ENCODE data around the gene GRK4. TPM values are rescaled to one million over a fixed set of nuclear protein-coding genes. Genes with fewer than 3 reads are reported as not detected.

Gene GRK4
- total RNA-seq, 1 donor from 2014 or later, result 3.5 TPM

DNA sequence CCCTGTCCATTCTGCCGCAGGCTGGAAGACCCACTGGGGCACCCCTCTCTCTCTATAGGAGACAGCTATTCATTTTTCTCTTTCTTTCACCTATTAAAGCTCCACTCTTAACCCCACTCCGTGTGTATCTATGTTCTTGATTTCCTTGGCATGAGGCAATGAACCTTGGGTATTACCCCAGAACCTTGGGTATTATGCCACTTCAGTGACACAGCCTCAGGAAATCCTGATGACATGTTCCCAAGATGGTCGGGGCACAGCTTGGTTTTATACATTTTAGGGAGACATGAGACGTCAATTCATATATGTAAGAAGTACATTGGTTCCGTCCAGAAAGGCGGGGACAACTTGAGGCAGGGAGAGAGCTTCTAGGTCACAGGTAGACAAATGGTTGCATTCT, 97.6 kb downstream of the GRK4 start:
- intact Hi-C loops (cut with micrococcal nuclease), result no loop called here

DNA sequence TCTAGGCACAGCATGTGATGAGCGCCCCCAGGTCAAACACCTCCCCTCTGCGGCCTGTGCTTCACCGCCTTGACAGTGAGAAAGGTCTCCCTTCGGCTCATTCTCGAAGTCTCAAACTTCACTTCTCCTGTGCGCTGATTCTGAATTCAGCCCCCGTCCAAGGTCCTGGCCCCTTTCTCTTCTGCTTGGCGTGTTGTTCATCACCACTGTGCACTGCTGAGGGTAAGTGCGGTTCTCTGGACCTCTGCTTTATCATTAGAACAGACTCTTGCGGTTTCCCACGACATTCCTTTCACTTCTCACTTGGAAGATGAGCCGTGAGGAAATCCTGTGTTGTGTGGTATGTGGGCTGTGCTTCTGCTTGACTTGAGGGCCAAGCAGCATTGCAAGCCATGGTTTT, 99.1 kb downstream of the GRK4 start:
- intact Hi-C loops (cut with micrococcal nuclease), result no loop called here

DNA sequence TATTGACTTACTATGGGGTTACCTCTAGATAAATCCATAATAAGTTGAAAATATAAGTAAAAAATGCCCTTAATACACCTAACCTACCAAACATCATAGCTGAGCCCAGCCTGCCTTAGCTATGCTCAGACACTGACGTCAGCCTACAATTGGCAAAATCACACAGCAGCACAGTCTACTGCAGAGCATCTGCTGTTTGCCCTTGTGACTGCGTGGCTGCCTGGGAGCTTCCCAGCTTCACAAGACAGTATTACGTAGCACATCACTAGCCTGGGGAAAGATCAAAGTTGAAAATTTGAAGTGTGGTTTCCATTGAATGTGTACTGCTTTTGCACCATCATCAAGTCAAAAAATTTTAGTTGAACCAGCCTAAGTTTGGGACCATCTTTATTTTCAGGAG, 102.2 kb downstream of the GRK4 start:
- intact Hi-C loops (cut with micrococcal nuclease), result no loop called here

DNA sequence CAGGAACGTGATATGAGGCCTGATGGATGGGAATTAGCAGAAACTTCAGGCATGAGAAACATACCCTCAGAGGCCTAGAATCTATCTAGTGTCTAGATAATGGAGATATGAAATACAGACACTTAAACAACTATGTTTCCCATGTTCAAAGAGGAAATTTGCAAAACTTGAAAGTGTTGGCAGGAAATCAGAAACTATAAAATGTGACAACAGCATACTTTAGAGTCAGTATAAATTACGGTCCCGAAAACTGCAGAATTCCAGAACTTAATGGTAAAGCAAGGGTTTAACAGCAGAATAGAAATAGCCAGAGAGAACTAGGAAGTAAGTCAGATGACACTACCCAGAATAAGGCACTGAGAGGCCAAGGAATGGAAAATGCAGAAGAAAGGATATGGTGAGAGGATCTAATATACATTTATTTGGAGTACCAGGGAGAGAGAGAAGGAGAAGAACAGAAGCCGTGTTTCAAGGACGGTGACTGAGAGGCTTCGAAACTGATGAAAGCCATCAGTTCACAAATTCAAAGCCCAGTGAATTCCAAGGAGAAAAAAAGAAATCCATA, 103.5 kb downstream of the GRK4 start:
- intact Hi-C loops (cut with micrococcal nuclease), result no loop called here

DNA sequence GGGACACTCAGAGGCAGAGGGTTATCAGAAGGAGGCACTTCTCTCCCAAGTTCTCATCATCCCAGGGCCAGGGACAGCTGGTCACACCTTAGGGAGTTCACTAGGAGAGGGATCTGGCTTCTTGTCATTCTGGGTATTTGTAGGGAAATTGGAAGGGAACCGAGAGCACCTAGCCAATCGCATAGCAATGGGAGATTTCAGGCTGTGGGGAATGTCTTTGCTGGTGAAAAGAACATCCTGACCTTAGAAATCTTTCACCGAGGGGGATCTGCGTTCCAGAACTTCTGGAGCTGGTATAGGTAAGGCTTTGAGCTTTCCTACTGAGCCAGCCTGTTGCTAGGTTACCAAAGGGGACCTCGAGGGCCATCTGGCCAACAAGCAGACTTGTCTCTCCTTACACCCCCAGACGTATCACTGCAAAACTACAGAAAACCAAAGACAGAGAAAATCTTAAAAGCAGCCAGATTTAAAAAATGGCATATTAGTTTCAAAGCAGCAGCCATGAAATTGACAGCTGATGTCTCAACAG, 104.2 kb downstream of the GRK4 start:
- intact Hi-C loops (cut with micrococcal nuclease), result no loop called here

DNA sequence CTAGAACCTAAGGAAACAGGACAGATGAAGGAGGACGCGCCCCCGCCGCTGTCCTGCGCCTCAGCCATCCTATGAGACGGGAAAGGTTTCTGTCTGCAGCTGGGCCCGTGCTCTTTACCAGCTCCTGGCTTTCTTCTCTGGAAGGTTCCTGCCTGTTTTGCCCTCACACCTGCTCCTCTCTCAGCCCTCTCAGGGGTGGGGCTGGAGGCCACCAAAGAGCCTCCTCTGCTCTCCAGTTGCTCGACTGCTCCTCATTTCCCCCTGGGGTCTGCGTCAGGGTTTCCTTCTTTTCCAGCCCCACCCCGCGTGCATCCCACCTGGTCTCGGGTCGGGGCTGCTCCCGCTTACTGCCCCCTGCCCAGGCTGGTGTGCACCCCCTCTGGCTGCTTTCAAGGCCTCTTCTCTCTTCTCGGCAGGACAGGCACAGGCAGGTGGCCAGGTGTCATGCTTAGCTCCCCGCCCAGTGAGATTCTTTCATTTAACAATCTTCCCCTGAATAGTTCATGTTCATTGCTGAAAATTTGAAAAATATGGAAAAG, 106.4 kb downstream of the GRK4 start:
- intact Hi-C loops (cut with micrococcal nuclease), result loop anchor here (5.0 to 10.0 kb wide), 2 partner anchors 532 to 1275 kb away; partner anchors contain the start of genes FAM193A and FGFR3

DNA sequence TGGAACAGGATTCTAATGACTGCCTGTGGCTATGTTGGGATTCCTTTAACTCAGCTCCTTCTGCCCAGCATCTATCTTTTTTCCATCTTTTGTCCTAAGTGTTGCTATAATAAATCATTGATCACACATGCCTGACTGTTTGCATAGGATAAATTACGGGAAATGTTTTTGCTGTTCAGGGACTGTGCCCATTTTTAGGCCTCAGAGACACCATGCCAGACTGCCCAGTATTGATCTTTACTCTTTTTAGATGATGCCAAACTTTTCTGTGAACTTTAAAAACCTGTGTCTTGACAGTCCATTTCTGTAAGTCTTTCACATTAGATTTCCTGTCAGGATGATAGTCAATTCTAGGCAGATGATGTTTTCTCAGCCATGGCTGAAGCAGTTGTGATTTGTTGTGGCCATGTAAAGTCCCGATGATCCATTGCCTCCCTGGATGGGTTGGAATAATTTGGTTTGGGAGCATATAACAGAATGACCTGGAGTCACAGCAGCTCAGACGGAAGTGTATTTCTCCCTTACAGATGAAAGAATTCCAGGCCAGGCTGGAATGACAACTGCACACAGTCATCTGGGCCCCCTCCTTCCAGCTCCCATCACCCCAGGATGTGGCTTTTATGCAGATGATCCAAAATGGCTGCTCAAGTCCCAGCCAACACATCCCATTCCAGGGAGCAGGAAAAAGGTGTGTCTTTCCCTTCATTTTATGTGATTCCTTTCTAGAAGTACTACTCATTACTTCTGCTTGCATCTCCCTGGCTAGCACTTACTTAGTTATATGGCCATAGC, 107.5 kb downstream of the GRK4 start:
- intact Hi-C loops (cut with micrococcal nuclease), result loop anchor here (5.0 to 10.0 kb wide), 2 partner anchors 534 to 1276 kb away; partner anchors contain the start of genes FAM193A and FGFR3

DNA sequence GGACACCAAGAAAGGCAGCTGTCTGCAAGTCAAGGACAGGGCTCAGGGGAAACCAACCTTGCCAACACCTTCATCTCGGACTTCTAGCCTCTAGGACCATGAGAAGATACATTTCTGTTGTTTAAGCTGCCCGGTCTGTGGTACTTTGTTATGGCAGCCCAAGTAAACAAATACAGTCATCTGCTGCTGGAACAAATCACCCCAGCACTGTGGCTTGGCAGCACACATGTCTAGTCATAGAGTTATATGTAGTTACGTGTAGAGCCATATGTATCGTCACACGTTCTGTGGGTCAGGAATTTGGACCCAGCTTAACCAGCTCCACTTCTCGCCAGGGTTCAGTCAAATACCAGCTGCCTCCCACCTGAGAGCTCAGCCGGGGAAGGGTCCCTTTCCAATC, 108.4 kb downstream of the GRK4 start:
- intact Hi-C loops (cut with micrococcal nuclease), result loop anchor here (5.0 to 10.0 kb wide), 2 partner anchors 535 to 1277 kb away; partner anchors contain the start of genes FAM193A and FGFR3

DNA sequence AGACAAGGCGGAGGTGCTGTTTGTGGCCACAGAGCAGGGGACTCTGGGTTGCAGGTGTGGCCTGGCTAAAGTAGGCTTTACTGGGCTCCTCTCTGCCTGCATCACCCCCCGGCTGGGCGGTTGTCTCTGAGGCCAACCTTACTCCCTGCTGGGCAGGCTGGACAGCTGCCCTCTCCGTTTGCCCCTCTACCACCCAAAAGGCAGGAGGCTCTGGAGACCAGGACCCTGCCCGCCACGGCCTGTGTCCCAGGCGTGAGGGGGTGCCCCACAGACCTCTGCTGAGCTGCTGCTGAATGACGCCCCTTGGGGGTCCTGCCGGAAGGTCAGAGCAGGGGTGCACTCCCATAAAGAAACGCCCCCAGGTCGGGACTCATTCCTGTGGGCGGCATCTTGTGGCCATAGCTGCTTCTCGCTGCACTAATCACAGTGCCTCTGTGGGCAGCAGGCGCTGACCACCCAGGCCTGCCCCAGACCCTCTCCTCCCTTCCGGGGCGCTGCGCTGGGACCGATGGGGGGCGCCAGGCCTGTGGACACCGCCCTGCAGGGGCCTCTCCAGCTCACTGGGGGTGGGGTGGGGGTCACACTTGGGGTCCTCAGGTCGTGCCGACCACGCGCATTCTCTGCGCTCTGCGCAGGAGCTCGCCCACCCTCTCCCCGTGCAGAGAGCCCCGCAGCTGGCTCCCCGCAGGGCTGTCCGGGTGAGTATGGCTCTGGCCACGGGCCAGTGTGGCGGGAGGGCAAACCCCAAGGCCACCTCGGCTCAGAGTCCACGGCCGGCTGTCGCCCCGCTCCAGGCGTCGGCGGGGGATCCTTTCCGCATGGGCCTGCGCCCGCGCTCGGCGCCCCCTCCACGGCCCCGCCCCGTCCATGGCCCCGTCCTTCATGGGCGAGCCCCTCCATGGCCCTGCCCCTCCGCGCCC, 110.0 kb downstream of the GRK4 start:
- intact Hi-C loops (cut with micrococcal nuclease), result loop anchor here (1.0 to 10.0 kb wide), 8 partner anchors 26 to 1279 kb away; partner anchors contain the start of genes FAM193A, FGFR3, GRK4 and HAUS3

DNA sequence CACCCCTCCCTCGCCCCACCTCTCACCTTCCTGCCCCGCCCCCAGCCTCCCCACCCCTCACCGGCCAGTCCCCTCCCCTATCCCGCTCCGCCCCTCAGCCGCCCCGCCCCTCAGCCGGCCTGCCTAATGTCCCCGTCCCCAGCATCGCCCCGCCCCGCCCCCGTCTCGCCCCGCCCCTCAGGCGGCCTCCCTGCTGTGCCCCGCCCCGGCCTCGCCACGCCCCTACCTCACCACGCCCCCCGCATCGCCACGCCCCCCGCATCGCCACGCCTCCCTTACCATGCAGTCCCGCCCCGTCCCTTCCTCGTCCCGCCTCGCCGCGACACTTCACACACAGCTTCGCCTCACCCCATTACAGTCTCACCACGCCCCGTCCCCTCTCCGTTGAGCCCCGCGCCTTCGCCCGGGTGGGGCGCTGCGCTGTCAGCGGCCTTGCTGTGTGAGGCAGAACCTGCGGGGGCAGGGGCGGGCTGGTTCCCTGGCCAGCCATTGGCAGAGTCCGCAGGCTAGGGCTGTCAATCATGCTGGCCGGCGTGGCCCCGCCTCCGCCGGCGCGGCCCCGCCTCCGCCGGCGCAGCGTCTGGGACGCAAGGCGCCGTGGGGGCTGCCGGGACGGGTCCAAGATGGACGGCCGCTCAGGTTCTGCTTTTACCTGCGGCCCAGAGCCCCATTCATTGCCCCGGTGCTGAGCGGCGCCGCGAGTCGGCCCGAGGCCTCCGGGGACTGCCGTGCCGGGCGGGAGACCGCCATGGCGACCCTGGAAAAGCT, 110.9 kb downstream of the GRK4 start, which contains the start of the genes HTT and HTT-AS:
Gene HTT, plus strand, starts transcription at position 604 of the 768 bp plus-strand sequence. Its CDS starts 145 bp downstream, at position 749.
Gene HTT-AS, minus strand, starts transcription at position 461 of the 768 bp plus-strand sequence.
- intact Hi-C loops (cut with micrococcal nuclease), result loop anchor here (1.0 to 10.0 kb wide), 8 partner anchors 27 to 1279 kb away; partner anchors contain the start of genes FAM193A, FGFR3, GRK4 and HAUS3

DNA sequence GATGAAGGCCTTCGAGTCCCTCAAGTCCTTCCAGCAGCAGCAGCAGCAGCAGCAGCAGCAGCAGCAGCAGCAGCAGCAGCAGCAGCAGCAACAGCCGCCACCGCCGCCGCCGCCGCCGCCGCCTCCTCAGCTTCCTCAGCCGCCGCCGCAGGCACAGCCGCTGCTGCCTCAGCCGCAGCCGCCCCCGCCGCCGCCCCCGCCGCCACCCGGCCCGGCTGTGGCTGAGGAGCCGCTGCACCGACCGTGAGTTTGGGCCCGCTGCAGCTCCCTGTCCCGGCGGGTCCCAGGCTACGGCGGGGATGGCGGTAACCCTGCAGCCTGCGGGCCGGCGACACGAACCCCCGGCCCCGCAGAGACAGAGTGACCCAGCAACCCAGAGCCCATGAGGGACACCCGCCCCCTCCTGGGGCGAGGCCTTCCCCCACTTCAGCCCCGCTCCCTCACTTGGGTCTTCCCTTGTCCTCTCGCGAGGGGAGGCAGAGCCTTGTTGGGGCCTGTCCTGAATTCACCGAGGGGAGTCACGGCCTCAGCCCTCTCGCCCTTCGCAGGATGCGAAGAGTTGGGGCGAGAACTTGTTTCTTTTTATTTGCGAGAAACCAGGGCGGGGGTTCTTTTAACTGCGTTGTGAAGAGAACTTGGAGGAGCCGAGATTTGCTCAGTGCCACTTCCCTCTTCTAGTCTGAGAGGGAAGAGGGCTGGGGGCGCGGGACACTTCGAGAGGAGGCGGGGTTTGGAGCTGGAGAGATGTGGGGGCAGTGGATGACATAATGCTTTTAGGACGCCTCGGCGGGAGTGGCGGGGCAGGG, 111.7 kb downstream of the GRK4 start:
- intact Hi-C loops (cut with micrococcal nuclease), result loop anchor here (1.0 to 10.0 kb wide), 8 partner anchors 28 to 1280 kb away; partner anchors contain the start of genes FAM193A, FGFR3, GRK4 and HAUS3

DNA sequence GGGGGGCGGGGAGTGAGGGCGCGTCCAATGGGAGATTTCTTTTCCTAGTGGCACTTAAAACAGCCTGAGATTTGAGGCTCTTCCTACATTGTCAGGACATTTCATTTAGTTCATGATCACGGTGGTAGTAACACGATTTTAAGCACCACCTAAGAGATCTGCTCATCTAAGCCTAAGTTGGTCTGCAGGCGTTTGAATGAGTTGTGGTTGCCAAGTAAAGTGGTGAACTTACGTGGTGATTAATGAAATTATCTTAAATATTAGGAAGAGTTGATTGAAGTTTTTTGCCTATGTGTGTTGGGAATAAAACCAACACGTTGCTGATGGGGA, 112.2 kb downstream of the GRK4 start:
- intact Hi-C loops (cut with micrococcal nuclease), result loop anchor here (2.0 to 10.0 kb wide), 2 partner anchors 319 to 1281 kb away; partner anchors contain the start of genes FGFR3 and TNIP2

DNA sequence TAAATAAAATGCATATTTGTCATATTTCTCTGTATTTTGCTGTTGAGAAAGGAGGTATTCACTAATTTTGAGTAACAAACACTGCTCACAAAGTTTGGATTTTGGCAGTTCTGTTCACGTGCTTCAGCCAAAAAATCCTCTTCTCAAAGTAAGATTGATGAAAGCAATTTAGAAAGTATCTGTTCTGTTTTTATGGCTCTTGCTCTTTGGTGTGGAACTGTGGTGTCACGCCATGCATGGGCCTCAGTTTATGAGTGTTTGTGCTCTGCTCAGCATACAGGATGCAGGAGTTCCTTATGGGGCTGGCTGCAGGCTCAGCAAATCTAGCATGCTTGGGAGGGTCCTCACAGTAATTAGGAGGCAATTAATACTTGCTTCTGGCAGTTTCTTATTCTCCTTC, 114.4 kb downstream of the GRK4 start:
- intact Hi-C loops (cut with micrococcal nuclease), result loop anchor here (10.0 kb wide), 1 partner anchor 1283 kb away; the partner anchor contains the start of gene FGFR3

DNA sequence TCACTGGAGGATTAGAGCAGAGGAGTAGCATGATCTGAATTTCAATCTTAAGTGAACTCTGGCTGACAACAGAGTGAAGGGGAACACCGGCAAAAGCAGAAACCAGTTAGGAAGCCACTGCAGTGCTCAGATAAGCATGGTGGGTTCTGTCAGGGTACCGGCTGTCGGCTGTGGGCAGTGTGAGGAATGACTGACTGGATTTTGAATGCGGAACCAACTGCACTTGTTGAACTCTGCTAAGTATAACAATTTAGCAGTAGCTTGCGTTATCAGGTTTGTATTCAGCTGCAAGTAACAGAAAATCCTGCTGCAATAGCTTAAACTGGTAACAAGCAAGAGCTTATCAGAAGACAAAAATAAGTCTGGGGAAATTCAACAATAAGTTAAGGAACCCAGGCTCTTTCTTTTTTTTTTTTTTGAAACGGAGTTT, 116.3 kb downstream of the GRK4 start:
- intact Hi-C loops (cut with micrococcal nuclease), result loop anchor here (10.0 kb wide), 1 partner anchor 1285 kb away; the partner anchor contains the start of gene FGFR3

DNA sequence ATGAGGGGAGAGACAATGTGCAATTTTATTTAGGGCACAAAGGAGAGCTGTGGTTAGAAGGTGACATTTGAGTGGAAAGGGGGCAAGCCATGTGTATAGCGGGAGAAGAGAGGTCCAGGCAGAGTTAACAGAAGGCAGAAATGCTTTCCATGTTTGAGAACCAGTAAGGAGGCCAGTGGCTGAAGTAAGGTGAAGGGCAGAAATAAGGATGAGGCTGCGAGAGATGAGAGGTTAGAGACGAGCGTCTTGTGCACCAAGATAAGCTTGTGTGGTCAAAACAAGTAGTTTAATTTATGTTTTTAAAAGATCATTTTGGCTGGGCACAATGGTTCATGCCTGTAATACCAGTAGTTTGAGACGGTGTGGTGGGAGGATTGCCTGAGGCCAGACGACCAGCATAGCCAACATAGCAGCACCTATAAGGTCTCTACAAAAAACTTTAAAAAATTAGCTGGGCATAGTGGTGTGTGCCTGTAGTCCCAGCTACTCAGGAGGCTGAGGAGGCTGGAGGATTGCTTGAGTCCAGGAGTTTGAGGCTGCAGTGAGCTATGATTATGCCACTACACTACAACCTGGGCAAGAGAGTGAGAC, 119.6 kb downstream of the GRK4 start:
- intact Hi-C loops (cut with micrococcal nuclease), result no loop called here

DNA sequence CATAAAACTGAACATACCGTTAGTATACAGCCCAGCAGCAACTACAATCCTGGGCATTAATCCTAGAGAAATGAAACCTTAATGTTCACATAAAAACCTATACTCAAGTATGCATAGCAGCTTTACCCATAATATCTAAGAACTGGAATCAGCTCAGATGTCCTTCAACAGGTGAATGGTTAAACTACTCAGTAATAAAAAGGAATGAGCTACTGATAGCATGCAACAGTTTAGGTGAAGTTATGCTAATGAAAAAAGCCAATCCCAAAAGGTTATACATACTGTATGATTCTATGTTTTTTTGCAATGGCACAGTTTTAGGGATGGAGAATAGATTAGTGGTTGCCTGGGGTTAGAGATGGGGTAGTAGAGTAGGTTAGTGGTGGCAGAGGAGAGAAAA, 120.4 kb downstream of the GRK4 start:
- intact Hi-C loops (cut with micrococcal nuclease), result no loop called here

DNA sequence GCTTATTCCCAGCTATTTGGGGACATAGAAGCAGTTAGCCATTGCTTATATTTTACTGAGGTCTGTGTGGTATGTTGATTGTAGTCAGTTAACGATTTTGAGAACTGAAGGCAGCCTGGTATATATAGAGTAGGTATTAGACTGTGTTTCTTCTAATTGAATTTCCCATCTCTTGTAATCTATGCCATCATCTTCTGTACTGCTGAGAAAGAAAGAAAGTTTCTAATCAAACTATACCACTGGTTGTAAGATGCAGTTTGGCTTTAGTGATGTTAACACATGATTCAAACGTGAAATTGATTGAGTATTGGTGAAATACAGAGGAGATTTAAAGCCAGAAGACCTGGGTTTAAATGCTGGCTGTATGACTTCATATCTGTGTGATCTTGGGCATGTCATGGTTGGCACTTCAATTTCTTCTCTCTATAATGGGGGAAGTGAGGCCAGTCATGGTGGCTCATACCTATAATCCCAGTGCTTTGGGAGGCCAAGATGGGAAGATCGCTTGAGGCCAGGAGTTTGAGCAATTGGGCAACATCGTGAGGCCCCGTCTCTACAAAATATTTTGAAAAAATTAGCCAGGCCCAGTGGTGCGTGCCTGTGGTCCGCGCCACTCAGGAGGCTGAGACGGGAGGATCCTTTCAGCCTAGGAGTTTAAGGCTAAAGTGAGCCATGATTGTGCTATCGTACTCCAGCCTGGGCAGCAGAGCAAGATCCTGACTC, 122.7 kb downstream of the GRK4 start:
- intact Hi-C loops (cut with micrococcal nuclease), result loop anchor here (5.0 kb wide), 1 partner anchor 124 kb away; the partner anchor contains the start of genes GRK4 and NOP14

Data from T-helper 2 cell treated with Interferon-gamma antibody and Interleukin-4, amounts not matched to agents 100 ng/mL and 5 ng/mL, for 36 hours (primary cell).